ENCODE results near the gene TMEM131L. TPM values are rescaled to one million over a fixed set of nuclear protein-coding genes. Genes with fewer than 3 reads are reported as not detected.

TMEM131L gene
- total and polyA plus RNA-seq, 8 donors, result 2.4 to 40.0 (median 13.6) TPM

DNA sequence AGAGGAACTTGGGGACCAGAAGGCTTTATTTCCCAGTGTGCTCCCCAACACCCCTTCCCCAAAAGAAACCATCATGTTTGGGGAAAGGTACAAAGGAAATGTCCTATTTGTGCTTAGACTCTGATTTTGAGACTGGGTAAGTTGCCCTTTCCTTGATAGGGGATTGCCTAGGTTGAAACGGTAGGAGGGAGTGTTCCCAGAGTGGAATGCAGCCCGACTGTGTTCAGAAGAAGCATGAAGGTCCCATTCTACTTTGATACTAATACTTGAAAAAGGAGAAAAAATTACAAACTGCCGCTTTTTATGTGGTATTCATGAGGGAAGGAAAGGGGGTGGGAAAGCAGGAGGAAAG lies 32.4 kb upstream of the TMEM131L start:
- intact Hi-C loops (cut with DNase I; ENCODE audit: low total_unique reads), result loop anchor here (10.0 kb wide), 1 partner anchor 141 kb away; no protein-coding TSS in a partner anchor
- WGBS, 5 donors, result 42 to 60% (median 50%) methylated on average over 3 of the region's 3 CpGs

DNA sequence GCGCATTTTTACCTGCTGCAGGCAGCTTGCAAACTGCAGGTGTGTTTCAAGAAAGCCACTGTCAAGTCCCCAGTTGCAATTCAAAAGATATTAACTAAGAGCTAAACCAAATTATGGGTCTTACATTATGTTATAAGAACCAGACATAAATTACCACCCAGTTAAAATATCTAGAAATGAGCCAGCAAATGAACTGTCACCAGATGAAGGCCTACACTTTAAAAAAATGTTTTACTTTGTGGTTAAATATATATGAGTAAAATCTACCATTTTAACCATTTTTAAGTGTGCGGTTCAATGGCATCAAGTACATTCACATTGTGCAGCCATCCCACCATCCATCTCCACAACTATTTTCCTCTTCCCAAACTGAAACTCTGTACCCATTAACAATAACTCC lies 32.0 kb upstream of the TMEM131L start:
- Histone ChIP-seq H3K36me3 (no peaks in the 10 kb centered on the region), H3K4me3 (no peak overlapping the region), H3K27ac (no peak overlapping the region), H3K9me3 (no peaks in the 10 kb centered on the region), H3K4me1 (peaks cover 6 to 27% (median 7%) of the 10 kb centered on the region in 4 donors), H3K27me3 (no peaks in the 10 kb centered on the region)
- intact Hi-C loops (cut with DNase I; ENCODE audit: low total_unique reads), result loop anchor here (10.0 kb wide), 1 partner anchor 141 kb away; no protein-coding TSS in a partner anchor
- WGBS, 5 donors, result 49 to 78% (median 62%) methylated on average over 2 of the region's 2 CpGs
- no peak for DNase-seq
- TF ChIP-seq, protein P1, sequence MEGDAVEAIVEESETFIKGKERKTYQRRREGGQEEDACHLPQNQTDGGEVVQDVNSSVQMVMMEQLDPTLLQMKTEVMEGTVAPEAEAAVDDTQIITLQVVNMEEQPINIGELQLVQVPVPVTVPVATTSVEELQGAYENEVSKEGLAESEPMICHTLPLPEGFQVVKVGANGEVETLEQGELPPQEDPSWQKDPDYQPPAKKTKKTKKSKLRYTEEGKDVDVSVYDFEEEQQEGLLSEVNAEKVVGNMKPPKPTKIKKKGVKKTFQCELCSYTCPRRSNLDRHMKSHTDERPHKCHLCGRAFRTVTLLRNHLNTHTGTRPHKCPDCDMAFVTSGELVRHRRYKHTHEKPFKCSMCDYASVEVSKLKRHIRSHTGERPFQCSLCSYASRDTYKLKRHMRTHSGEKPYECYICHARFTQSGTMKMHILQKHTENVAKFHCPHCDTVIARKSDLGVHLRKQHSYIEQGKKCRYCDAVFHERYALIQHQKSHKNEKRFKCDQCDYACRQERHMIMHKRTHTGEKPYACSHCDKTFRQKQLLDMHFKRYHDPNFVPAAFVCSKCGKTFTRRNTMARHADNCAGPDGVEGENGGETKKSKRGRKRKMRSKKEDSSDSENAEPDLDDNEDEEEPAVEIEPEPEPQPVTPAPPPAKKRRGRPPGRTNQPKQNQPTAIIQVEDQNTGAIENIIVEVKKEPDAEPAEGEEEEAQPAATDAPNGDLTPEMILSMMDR (IDR thresholded peaks at IDR 0.05), result no peak
- TF ChIP-seq POLR2A (IDR thresholded peaks at IDR 0.05) (no peak), POLR2AphosphoS5 (IDR thresholded peaks at IDR 0.05) (no peak)

More for the DNA sequence above, 32.4 kb upstream of the TMEM131L start:
- peaks cover 6 to 27% (median 9%) of the 10 kb centered on the region in 4 donors for H3K4me1 ChIP-seq
- peak overlapping the region in 2 of 4 donors; percentile 17 to 23 for H3K4me3 ChIP-seq
- H3K9me3 ChIP-seq, result no peaks in the 10 kb centered on the region
- no peaks in the 10 kb centered on the region for H3K36me3 ChIP-seq
- H3K27ac ChIP-seq, result peak overlapping the region in 4 of 5 donors; percentile 50 to 84 (median 74)
- TF ChIP-seq POLR2AphosphoS5 (IDR thresholded peaks at IDR 0.05), result no peak
- TF ChIP-seq EP300 (IDR thresholded peaks at IDR 0.05), result no peak
- TF ChIP-seq POLR2A (IDR thresholded peaks at IDR 0.05), result no peak
- TF ChIP-seq, protein P1 (IDR thresholded peaks at IDR 0.05), result no peak
- H3K27me3 ChIP-seq, result no peaks in the 10 kb centered on the region
- DNase-seq, result no peak

DNA sequence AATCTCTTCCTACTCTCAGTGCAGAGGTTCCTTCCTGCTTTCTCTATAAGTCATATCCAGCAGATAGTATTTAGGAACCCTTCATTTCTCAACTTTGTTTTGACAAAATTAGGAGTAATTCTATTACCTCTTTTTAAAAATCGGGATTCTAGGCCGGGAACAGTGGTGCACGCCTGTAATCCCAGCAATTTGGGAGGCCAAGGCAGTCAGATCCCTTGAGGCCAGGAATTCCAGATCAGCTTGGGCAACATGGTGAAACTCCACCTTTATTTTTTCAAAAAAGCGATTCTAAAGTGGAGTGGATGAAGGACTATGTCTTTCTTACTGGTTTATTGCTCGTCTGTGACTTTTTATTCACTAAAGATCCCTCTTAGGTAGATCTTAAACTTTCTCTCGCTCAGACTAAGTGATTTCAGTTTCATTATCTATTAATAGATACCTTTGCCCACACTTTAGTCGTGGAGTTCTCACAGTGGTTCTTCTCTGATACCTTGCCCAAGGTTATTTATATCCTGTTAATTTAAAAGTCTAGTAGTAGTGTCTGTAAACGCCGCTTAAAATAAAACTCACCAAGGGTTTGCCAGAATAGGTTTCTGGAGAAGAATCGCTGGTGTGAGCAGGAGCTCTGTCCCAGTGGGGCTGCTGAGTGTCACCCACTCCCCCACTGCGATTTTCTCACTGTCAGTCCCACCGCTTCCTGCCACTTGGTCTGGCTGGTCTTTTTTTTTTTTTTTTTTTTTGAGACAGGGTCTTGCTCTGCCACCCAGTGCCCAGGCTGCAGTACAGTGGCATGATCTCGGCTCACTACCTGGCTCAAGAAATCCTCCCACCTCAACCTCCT lies 27.0 kb upstream of the TMEM131L start:
- 68 to 78% (median 75%) methylated on average over 13 of the region's 13 CpGs for WGBS, 5 donors
- peaks cover 0 to 10% (median 0%) of the 10 kb centered on the region in 4 donors for H3K4me1 ChIP-seq
- H3K27ac ChIP-seq, result peak overlapping the region in 4 of 5 donors; percentile 34 to 68 (median 42)
- intact Hi-C loops (cut with DNase I; ENCODE audit: low total_unique reads), result loop anchor here (10.0 kb wide), 1 partner anchor 136 kb away; no protein-coding TSS in a partner anchor
- peak overlapping the region in 1 of 4 donors; percentile 11 for H3K4me3 ChIP-seq
- H3K9me3 ChIP-seq, result no peaks in the 10 kb centered on the region
- H3K27me3 ChIP-seq, result no peaks in the 10 kb centered on the region
- TF ChIP-seq EP300 (IDR thresholded peaks at IDR 0.05) (no peak), POLR2A (IDR thresholded peaks at IDR 0.05) (no peak), POLR2AphosphoS5 (IDR thresholded peaks at IDR 0.05) (no peak)
- TF ChIP-seq, protein P1 (IDR thresholded peaks at IDR 0.05), result no peak
- DNase-seq, result peak in 1 of 2 donors; percentile 28
- H3K36me3 ChIP-seq, result no peaks in the 10 kb centered on the region

DNA sequence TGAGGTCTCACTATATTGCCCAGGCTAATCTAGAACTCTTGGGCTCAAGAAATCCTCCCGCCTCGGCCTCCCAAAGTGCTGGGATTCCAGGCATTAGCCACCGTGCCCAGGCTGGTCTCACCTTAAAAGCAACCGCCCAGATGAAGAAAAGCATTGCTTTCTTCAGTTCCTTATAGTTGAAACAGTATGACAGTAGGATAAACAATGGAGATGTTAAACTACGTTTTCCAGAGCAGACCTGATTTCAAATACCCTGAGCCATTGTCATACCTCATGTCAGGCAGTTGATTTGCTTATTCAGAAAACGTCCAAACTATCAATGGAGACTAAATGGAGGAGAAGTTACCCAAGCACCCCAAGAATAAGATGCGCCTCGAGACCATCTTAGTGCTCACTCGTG lies 26.3 kb upstream of the TMEM131L start:
- H3K4me3 ChIP-seq, result no peak overlapping the region
- H3K27ac ChIP-seq, result no peak overlapping the region
- no peaks in the 10 kb centered on the region for H3K36me3 ChIP-seq
- no peaks in the 10 kb centered on the region for H3K9me3 ChIP-seq
- WGBS, 5 donors, result 82 to 91% (median 87%) methylated on average over 9 of the region's 9 CpGs
- peaks cover 0 to 10% (median 0%) of the 10 kb centered on the region in 4 donors for H3K4me1 ChIP-seq
- H3K27me3 ChIP-seq, result no peaks in the 10 kb centered on the region
- TF ChIP-seq POLR2A (IDR thresholded peaks at IDR 0.05) (no peak), EP300 (IDR thresholded peaks at IDR 0.05) (no peak), POLR2AphosphoS5 (IDR thresholded peaks at IDR 0.05) (no peak)
- TF ChIP-seq, protein P1 (IDR thresholded peaks at IDR 0.05), result no peak
- DNase-seq, result no peak
- intact Hi-C loops (cut with DNase I; ENCODE audit: low total_unique reads), result loop anchor here (10.0 kb wide), 1 partner anchor 135 kb away; no protein-coding TSS in a partner anchor
